H1 (cell line): Measurements from ENCODE around the gene NSUN6.

Experiments
- ASH2L ChIP-seq: fragments of 200-600, 300-600 bp; sonication (generic); IDR thresholded peaks from one replicate; pipeline ENCODE4 v1.7.1; 2017; ENCODE audit warnings: low read length
- BACH1 ChIP-seq: IDR thresholded peaks from 2 replicates; pipeline ENCODE4 v1.6.1; 2012; ENCODE audit warnings: low read length, improper control_type of control experiment
- BCL11A ChIP-seq, 2 experiments: IDR thresholded peaks; one replicate each; pipeline ENCODE4 v1.6.1; 2011; ENCODE audit warnings: low read depth in 2 of 2, low read length in 2 of 2, mild to moderate bottlenecking in 2 of 2
- CBX8 ChIP-seq: fragments of 300-800, 300-1000 bp; sonication (generic); IDR thresholded peaks from 2 replicates; pipeline ENCODE4 v1.7.1; 2016; ENCODE audit warnings: low read depth, low read length, borderline replicate concordance
- CREB1 ChIP-seq: IDR thresholded peaks from 2 replicates; pipeline ENCODE4 v1.6.1; 2012; ENCODE audit warnings: inconsistent platforms
- POLR2A ChIP-seq, 2 experiments: IDR thresholded peaks; 1 replicate in 1 of 2; 2 replicates in 1 of 2; pipeline ENCODE4 v1.6.1; 2011; ENCODE audit warnings: low read depth in 2 of 2, low read length in 2 of 2, mild to moderate bottlenecking in 2 of 2; ENCODE audit errors: control extremely low read depth in 1 of 2
- RFX5 ChIP-seq: IDR thresholded peaks from 2 replicates; pipeline ENCODE4 v1.6.1; 2011; ENCODE audit warnings: low read depth, low read length, improper control_type of control experiment, borderline replicate concordance
- SIN3A ChIP-seq, 2 experiments: IDR thresholded peaks in 1 of 2; conservative IDR thresholded peaks in 1 of 2; 2 replicates each; pipeline ENCODE4 v1.6.1; 2011 to 2012; ENCODE audit warnings: low read length in 2 of 2, improper control_type of control experiment in 1 of 2, low read depth in 1 of 2, mild to moderate bottlenecking in 1 of 2
- TAF1 ChIP-seq: IDR thresholded peaks from 2 replicates; pipeline ENCODE4 v1.6.1; 2011; ENCODE audit warnings: mild to moderate bottlenecking, low read depth, low read length
- TEAD4 ChIP-seq: IDR thresholded peaks from 2 replicates; pipeline ENCODE4 v1.6.1; 2012; ENCODE audit warnings: low read depth, low read length, inconsistent platforms, mixed read lengths
- TF ChIP-seq, protein P1 (sequence below), 3 experiments: IDR thresholded peaks; 1 replicate in 2 of 3; 2 replicates in 1 of 3; pipeline versions ENCODE4 v1.5.1 to v1.6.1; 2011; ENCODE audit warnings: low read length in 3 of 3, mild to moderate bottlenecking in 3 of 3, inconsistent platforms in 2 of 3, low read depth in 1 of 3, moderate library complexity in 1 of 3; ENCODE audit not compliant: insufficient read depth in 1 of 3; ENCODE audit errors: control extremely low read depth in 1 of 3

- TF ChIP-seq, protein P1, sequence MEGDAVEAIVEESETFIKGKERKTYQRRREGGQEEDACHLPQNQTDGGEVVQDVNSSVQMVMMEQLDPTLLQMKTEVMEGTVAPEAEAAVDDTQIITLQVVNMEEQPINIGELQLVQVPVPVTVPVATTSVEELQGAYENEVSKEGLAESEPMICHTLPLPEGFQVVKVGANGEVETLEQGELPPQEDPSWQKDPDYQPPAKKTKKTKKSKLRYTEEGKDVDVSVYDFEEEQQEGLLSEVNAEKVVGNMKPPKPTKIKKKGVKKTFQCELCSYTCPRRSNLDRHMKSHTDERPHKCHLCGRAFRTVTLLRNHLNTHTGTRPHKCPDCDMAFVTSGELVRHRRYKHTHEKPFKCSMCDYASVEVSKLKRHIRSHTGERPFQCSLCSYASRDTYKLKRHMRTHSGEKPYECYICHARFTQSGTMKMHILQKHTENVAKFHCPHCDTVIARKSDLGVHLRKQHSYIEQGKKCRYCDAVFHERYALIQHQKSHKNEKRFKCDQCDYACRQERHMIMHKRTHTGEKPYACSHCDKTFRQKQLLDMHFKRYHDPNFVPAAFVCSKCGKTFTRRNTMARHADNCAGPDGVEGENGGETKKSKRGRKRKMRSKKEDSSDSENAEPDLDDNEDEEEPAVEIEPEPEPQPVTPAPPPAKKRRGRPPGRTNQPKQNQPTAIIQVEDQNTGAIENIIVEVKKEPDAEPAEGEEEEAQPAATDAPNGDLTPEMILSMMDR (IDR thresholded peaks at IDR 0.05; ENCODE audit: control extremely low read depth in 1 of 3, insufficient read depth in 1 of 3, low read depth in 1 of 3, low read length in 3 of 3), result no peak
- TF ChIP-seq SIN3A (conservative IDR thresholded peaks at IDR 0.05 in 1 of 2, IDR thresholded peaks at IDR 0.05 in 1 of 2; ENCODE audit: low read depth in 1 of 2, low read length in 2 of 2) (no peak), TAF1 (no peak), TEAD4 (no peak), CBX8 (no peak), RFX5 (no peak), BCL11A (IDR thresholded peaks at IDR 0.05; ENCODE audit: low read depth in 2 of 2, low read length in 2 of 2) (no peak), CREB1 (no peak), BACH1 (no peak), ASH2L (no peak), POLR2A (IDR thresholded peaks at IDR 0.05; ENCODE audit: control extremely low read depth in 1 of 2, low read depth in 2 of 2, low read length in 2 of 2) (no peak)
Observed at GRCh38 chr10:18615618-18616017, 35.8 kb downstream of the NSUN6 start.
